ENCODE measurements around the gene TTLL8.

- no peak for TF ChIP-seq CTCF (conservative IDR thresholded peaks at IDR 0.05; ENCODE audit: low read depth, low read length)
- TF ChIP-seq EZH2 (IDR thresholded peaks at IDR 0.05; ENCODE audit: low read length, unreplicated experiment) = no peak
- TF ChIP-seq EZH2phosphoT487 (IDR thresholded peaks at IDR 0.05; ENCODE audit: borderline replicate concordance, low read length) = no peak
Measured at GRCh38 chr22:50089231-50089630, 31.1 kb upstream of the TTLL8 start.

Data from PC-3 (cell line).